GM19240 (cell line): ENCODE data around the gene PDE3A.

ENCODE experiments used
- DNase-seq: peaks from one replicate; pipeline ENCODE4 v3.0.0; 2011; ENCODE audit warnings: low spot score; ENCODE audit not compliant: insufficient read length

PDE3A gene

DNA sequence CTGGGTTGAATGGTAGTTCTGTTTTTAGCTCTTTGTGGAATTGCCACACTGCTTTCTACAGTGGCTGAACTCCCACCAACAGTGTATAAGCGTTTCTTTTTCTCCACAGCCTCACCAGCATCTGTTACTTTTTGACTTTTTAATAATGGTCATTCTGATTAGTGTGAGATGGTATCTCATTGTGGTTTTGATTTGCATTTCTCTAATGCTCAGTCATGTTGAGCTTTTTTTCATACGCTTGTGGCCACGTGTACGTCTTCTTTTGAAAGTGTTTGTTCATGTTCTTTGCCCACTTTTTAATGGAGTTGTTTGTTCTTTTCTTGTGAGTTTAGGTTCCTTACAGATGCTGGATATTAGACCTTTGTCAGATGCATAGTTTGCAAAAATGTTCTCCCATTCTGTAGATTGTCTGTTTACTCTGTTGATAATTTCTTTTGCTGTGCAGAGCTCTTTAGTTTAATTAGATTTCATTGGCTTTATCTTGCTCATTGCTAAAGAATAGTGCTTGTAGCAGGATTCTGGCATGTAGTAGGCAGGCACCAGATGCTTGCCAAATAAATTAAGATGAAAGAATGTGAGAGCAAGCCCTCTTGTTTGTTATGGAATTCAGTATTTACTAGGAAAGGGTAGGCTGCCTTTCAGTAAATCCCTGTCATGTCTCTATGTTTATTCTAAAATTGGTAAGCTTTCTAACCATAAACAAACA lies 86.8 kb downstream of the PDE3A start:
- no peak for DNase-seq

DNA sequence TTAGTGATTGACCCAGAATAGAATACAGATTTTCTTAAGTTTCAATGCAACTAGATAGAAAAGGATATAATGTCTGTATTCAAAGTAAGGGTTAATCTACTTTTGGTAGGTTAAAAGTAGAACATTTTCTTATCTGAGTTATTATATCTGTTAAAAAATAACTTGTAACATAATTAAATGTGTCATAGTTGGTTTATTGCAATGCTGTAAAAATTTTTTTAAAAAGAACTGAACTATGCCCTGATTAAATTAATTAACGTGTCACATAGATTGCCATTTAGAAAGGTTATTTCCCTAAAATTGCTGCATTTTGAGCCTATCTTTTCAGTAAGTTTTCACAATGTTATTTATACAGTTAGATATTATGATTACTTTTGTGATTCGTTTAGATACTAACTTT lies 89.2 kb downstream of the PDE3A start:
- no peak for DNase-seq

DNA sequence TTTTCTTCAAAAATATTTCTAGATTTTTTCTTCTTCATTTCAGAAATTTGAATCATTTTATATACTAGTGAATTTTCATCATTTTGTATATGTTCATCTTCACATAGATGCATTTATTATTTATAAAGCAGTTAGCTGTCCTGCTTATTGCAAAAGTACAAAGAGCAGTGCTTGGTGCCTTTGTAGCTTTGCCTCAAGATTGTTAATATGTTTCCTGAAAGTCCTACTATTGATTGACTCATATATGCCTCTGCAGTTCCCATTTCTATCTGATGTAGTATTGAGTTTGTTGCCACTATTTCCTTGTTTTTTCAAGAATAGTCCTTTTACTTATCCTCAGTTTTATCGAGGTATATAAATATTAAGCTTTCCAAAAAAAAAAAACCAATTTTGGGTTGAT lies 89.7 kb downstream of the PDE3A start:
- DNase-seq, result no peak

DNA sequence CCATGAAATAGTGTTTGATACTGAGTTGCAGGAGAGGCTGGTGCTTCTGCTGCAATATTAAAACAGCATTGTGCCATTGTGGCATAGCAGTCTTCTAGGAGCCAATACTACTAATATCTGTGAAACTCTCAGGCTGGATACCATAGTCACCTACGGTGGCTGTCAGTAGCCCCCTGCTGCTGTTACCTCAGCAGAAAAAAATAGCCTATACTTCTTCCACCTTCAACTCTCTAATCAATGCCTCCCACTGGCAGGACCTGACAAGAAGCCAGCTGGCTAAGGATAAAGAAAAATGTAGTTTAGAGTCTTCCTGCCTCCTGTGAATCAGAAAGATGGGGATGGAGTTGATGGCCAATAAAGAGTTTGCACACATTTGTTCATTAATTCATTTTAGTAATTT lies 91.6 kb downstream of the PDE3A start:
- DNase-seq, result no peak

GRCh38 chr12:20460956-20461355 lies 92.6 kb downstream of the PDE3A start:
- no peak for DNase-seq

GRCh38 chr12:20463913-20464524 lies 95.7 kb downstream of the PDE3A start:
- no peak for DNase-seq

GRCh38 chr12:20469300-20469699 lies 101.0 kb downstream of the PDE3A start:
- DNase-seq, result no peak

- DNase-seq, result no peak
Measured at GRCh38 chr12:20469756-20470155, 101.4 kb downstream of the PDE3A start.

DNA sequence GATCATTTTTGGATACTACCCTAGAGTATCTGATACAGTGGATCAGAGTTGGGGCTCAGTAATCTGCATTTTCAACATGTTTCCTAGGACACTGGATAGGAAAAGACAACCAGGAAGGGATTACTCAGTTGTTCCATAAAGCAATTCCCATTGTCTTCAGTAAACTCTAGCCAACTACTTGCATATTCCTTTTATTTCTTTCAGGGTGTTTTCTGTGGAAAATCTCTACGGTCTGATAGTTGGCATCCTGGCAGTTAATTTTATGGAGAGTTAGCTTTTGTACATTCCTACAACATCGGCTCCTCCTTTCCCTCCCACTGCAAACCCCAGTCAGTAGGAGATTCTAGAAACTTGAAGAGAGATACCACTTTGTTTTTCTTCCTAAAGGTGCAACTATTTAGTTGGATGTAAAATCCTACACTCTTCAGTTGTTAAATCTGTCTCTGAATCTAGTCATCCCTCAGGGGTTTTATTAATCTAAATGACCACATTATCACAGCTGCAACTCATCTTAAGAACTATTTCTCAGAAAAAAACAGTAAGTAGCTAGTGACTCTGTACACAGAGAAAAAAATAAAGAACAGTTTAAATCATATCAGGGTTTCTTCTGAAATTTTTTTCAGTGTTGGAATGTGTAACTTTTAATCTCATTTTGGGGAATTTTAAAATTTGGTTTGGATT lies 103.9 kb downstream of the PDE3A start:
- DNase-seq, result no peak

GRCh38 chr12:20473133-20473532 lies 104.8 kb downstream of the PDE3A start:
- DNase-seq, result no peak

- DNase-seq, result no peak
Measured at GRCh38 chr12:20474016-20474415, 105.7 kb downstream of the PDE3A start.

DNA sequence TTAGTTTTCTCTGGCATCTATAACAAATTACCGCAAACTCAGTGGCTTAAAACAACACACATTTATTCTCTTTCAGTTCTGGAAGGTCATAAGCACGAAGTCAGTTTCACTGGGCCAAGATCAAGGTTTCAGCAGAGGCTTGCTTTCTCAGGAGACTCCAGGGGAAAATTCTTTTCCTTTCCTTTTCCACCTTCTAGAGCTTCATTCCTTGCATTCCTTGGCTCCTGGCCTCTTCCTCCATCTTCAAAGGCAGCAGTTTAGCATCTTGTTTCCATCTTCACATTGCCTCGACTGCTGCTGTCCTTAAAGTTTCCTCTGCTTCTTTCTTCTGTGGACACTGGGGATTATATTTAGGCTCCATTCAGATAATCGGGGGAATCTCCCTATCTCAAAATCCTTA lies 106.1 kb downstream of the PDE3A start:
- DNase-seq, result no peak

DNA sequence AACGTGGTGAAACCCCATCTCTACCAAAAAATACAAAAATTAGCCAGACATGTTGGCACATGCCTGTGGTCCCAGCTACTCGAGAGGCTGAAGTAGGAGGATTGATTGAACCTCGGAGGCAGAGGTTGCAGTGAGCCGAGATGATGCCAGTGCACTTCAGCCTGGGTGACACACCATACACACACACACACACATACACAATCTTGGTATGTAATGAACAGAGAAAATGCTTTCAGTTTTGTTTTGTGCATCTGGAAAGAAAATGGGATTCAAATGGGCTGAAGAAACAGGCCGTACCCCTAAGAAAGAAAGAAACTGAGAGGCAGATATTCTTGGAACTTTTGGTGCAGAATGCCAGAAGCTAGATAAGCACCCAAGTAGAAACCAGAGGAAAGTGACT lies 107.2 kb downstream of the PDE3A start:
- no peak for DNase-seq

DNA sequence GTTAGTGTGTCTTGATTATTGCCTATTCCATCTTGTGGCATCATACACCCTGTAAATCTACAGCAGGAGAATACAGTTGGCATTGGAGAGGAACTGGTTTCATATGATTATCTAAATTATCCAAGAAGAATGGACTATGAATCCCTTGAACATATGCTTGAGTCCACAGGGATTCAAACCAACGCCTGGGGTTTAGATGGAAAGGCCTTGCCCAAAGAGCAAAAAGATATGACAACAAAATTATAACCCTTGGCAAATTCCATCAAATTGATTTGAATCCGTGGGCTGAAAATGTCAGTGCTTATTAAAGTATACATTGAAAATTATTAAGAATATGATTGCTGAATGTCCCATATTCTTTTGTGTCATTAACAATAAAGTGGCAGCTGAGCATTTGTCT lies 108.2 kb downstream of the PDE3A start:
- DNase-seq, result no peak

GRCh38 chr12:20477255-20477654 lies 108.9 kb downstream of the PDE3A start:
- DNase-seq, result no peak

DNA sequence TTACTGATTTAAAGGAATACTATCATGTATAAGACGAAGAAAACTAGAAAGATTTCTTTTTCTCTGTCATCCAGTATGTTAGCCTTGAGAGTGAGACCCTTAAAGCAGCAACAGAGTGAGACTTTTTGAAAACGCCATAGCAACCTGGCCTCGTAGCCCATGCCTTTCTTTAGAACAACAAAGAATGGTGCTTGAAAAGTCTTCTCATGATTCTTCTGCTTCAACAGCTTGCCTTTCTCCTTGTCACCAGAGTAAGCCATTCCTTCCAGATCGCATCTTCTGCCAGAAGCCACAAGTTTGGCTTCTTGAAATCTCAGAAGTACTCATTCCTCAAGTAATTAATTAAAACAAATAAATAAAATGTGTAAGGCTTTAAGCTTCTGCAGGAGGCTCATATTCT lies 109.3 kb downstream of the PDE3A start:
- DNase-seq, result no peak

GRCh38 chr12:20482491-20483054 lies 114.2 kb downstream of the PDE3A start:
- no peak for DNase-seq

GRCh38 chr12:20483776-20484175 lies 115.4 kb downstream of the PDE3A start:
- DNase-seq, result no peak

DNA sequence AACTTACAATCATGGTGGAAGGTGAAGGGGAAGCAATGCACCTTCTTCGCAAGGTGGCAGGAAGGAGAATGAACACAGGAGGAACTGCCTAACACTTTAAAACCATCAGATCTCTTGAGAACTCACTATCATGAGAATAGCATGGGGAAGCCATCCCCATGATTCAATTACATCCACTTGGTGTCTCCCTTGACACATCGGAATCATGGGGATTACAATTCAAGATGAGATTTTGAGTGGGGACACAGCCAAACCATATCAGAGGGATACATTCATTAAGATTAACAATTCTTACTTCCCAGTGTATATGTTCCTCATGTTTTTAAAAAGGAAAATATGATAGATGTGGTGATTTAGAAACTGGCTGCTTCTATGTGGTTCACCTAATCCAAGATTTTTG lies 117.9 kb downstream of the PDE3A start:
- no peak for DNase-seq

DNA sequence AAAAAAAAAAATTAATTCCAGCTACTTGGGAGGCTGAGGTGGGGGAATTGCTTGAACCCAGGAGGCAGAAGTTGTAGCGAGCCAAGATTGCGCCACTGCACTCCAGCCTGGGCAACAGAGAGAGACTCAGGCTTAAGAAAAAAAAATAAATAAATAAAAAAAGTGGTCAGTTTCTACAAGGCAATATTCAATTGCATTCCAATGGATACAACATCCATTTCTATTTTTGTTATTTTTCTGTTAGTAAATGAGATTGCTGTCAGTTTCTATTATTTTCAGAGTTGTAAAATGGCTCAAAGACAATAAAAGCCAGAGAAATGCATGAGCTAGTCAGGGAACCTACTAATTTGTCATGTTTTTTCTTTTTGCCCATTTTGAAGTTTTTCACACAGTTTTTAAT lies 119.2 kb downstream of the PDE3A start:
- DNase-seq, result no peak

DNA sequence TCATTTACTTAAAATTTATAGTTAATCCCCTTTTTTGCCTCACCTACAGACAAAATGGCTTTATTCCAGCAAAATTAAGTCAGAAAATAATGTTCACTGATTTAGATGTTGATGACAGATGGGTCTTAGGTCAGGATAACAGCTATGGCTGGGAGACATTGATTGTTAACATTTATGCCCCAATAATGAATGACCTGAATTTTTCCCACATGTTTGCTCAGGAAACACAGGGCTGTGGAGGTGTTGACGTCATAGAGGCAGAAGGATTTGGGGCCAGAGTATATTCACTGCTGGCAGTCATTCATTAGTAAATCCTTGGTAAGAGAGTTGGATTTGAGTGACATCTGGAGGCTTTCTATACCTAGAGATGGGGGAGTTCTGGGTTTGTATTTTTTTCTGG lies 121.3 kb downstream of the PDE3A start:
- no peak for DNase-seq

- no peak for DNase-seq
Measured at GRCh38 chr12:20490213-20490612, 121.9 kb downstream of the PDE3A start.

- no peak for DNase-seq
Measured at GRCh38 chr12:20491290-20491689, 123.0 kb downstream of the PDE3A start.
